NB4 (cell line): ENCODE data around the gene LGALS12.

Source experiments
- DNase-seq: peaks from one replicate; pipeline ENCODE4 v3.0.0; 2010; ENCODE audit warnings: low read depth
- H3K4me3 ChIP-seq: one replicate; pipeline ENCODE4 v1.5.1; 2011; ENCODE audit warnings: mild to moderate bottlenecking, low read depth, low read length, moderate library complexity
- CTCF ChIP-seq: IDR thresholded peaks from one replicate; pipeline ENCODE4 v1.5.1; 2012; ENCODE audit warnings: low read depth, low read length
- MAX ChIP-seq: IDR thresholded peaks from 2 replicates; pipeline ENCODE4 v1.6.1; 2011; ENCODE audit warnings: low read depth, low read length
- MYC ChIP-seq: IDR thresholded peaks from 2 replicates; pipeline ENCODE4 v1.6.1; 2011; ENCODE audit warnings: low read depth, low read length
- POLR2A ChIP-seq: IDR thresholded peaks from 2 replicates; pipeline ENCODE4 v1.6.1; 2011; ENCODE audit warnings: mild to moderate bottlenecking; ENCODE audit not compliant: insufficient read length; ENCODE audit errors: extremely low read depth

LGALS12 gene

GRCh38 chr11:63504933-63505586, 824 bp upstream of the LGALS12 start:
- H3K4me3 ChIP-seq, result peak overlapping the region; percentile 92
- TF ChIP-seq MYC (no peak), POLR2A (no peak), MAX (no peak), CTCF (no peak)
- peak; percentile 75 for DNase-seq

- DNase-seq, result peak; percentile 25
Observed at GRCh38 chr11:63506876-63507275, 992 bp downstream of the LGALS12 start.

GRCh38 chr11:63507511-63507910, 1.6 kb downstream of the LGALS12 start:
- DNase-seq, result peak; percentile 25
- TF ChIP-seq MAX, result no peak
- no peak for TF ChIP-seq CTCF
- no peak for TF ChIP-seq POLR2A
- TF ChIP-seq MYC, result no peak
- H3K4me3 ChIP-seq, result peak overlapping the region; percentile 92

More at GRCh38 chr11:63506876-63507275, 992 bp downstream of the LGALS12 start:
- no peak for TF ChIP-seq MYC
- TF ChIP-seq MAX, result 0 out of 2 replicates have a peak, but pooled peaks have one; percentile 12
- peak overlapping the region; percentile 92 for H3K4me3 ChIP-seq

- TF ChIP-seq MAX, result 0 out of 2 replicates have a peak, but pooled peaks have one; percentile 37
- TF ChIP-seq POLR2A, result no peak
- peak; percentile 12; the same call in 1 of the 2 replicates for TF ChIP-seq MYC
- TF ChIP-seq CTCF, result peak; percentile 95
- peak overlapping the region; percentile 92 for H3K4me3 ChIP-seq
- peak; percentile 89 for DNase-seq
Observed at GRCh38 chr11:63508009-63508408, 2.1 kb downstream of the LGALS12 start.

GRCh38 chr11:63508745-63509144, 2.9 kb downstream of the LGALS12 start:
- TF ChIP-seq CTCF, result no peak
- no peak for TF ChIP-seq POLR2A
- no peak for TF ChIP-seq MYC
- TF ChIP-seq MAX, result no peak
- DNase-seq, result no peak
- H3K4me3 ChIP-seq, result peak overlapping the region; percentile 92

GRCh38 chr11:63510360-63511047, 4.6 kb downstream of the LGALS12 start:
- no peak for DNase-seq
- no peak overlapping the region for H3K4me3 ChIP-seq
- TF ChIP-seq CTCF (no peak), MAX (no peak), POLR2A (no peak), MYC (no peak)
